OCI-LY7 (cell line): ENCODE results near the gene MAFF.

ENCODE experiments used
- CTCF ChIP-seq: fragments of 200-600 bp; sonication (generic); conservative IDR thresholded peaks from 2 replicates; pipeline ENCODE4 v1.5.1; 2014; ENCODE audit warnings: mild to moderate bottlenecking, antibody characterized with exemption, low read length, moderate library complexity, mixed read lengths
- EZH2phosphoT487 ChIP-seq: fragments of 200-600 bp; sonication (generic); IDR thresholded peaks from 2 replicates; pipeline ENCODE4 v1.6.1; 2018; ENCODE audit warnings: low read depth, borderline replicate concordance, mild to moderate bottlenecking, mixed run types, antibody characterized with exemption, low read length, moderate library complexity, mixed read lengths

GRCh38 chr22:38208551-38208968 is 6.8 kb downstream of the MAFF start:
- no peak for TF ChIP-seq CTCF
- no peak for TF ChIP-seq EZH2phosphoT487
